Endothelial cell of umbilical vein (primary cell): Measurements from ENCODE around the gene ZMIZ1. TPM values are rescaled to one million over a fixed set of nuclear protein-coding genes. Genes with fewer than 3 reads are reported as not detected.

Source experiments
- BruUV-seq: library from RNA; stranded (reverse); fragments of 400-500 nt; replicated peaks from 2 replicates; lab custom pipeline; 2021; lab: Mats Ljungman, UMichigan
- CTCF ChIA-PET: fragments of 300-600, 350-600 bp; sonication (Branson Sonifier 250); formaldehyde crosslinking; loops from one replicate; lab custom pipeline; 2021; ENCODE audit warnings: antibody characterized with exemption, inconsistent platforms; lab: Charles Lee
- POLR2A ChIA-PET: fragments of 300-600, 350-600 bp; sonication (Branson Sonifier 250); formaldehyde crosslinking; loops from one replicate; lab custom pipeline; 2021; ENCODE audit warnings: antibody characterized with exemption, inconsistent platforms; lab: Charles Lee
- DNase-seq: peaks from one replicate; pipeline ENCODE4 v3.0.0-alpha.2; 2011; ENCODE audit warnings: low read depth, low spot score
- FAIRE-seq: peaks from 2 replicates; lab custom pipeline; 2011; peaks lifted over from hg19 to GRCh38; lab: Jason Lieb, UNC
- H2AFZ ChIP-seq: 2 replicates; pipeline ENCODE4 v1.6.0; 2012; ENCODE audit warnings: low read depth, low read length, control low read depth, inconsistent platforms
- H3K27ac ChIP-seq: 2 replicates; pipeline ENCODE4 v1.5.1; 2011; ENCODE audit warnings: low read depth, mild to moderate bottlenecking, control low read depth, low read length, moderate library complexity; ENCODE audit not compliant: insufficient read depth
- H3K27me3 ChIP-seq, 2 experiments: 2 replicates each; pipeline versions ENCODE4 v1.6.0 to v1.6.1; 2011; ENCODE audit warnings: low read length in 2 of 2, mixed read lengths in 1 of 2; ENCODE audit not compliant: control insufficient read depth in 2 of 2, insufficient read depth in 2 of 2
- H3K36me3 ChIP-seq, 2 experiments: 2 replicates in 1 of 2; 3 replicates in 1 of 2; pipeline ENCODE4 v1.5.1; 2011; ENCODE audit warnings: low read length in 2 of 2, mild to moderate bottlenecking in 1 of 2, moderate library complexity in 1 of 2; ENCODE audit not compliant: control insufficient read depth in 2 of 2, insufficient read depth in 2 of 2; ENCODE audit errors: extremely low read depth in 1 of 2
- H3K4me1 ChIP-seq: 3 replicates; pipeline ENCODE4 v1.5.1; 2011; ENCODE audit warnings: mild to moderate bottlenecking, low read length; ENCODE audit not compliant: control insufficient read depth, insufficient read depth; ENCODE audit errors: extremely low read depth
- H3K4me2 ChIP-seq: 2 replicates; pipeline ENCODE4 v1.6.1; 2011; ENCODE audit warnings: low read length, control low read depth, mixed read lengths; ENCODE audit not compliant: insufficient read depth
- H3K4me3 ChIP-seq, 3 experiments: fragments of 200-600 bp in 1 of 3; sonication (generic), shearing (Covaris generic) in 1 of 3; replicated peaks in 1 of 3; 2 replicates each; pipeline ENCODE4 v1.5.1; 2011 to 2016; ENCODE audit warnings: control low read depth in 3 of 3, low read length in 3 of 3, mild to moderate bottlenecking in 2 of 3, inconsistent platforms in 1 of 3, low read depth in 1 of 3, moderate library complexity in 1 of 3; ENCODE audit not compliant: insufficient read depth in 1 of 3
- H3K79me2 ChIP-seq: 2 replicates; pipeline ENCODE4 v1.6.0; 2012; ENCODE audit warnings: low read length, inconsistent platforms; ENCODE audit not compliant: control insufficient read depth, insufficient read depth
- H3K9ac ChIP-seq: replicated peaks from 2 replicates; pipeline ENCODE3; 2011; ENCODE audit warnings: low read length, control low read depth; ENCODE audit not compliant: insufficient read depth; ENCODE audit errors: extremely low read depth
- H3K9me1 ChIP-seq: replicated peaks from 3 replicates; pipeline ENCODE4 v1.6.0; 2011; ENCODE audit warnings: mild to moderate bottlenecking, low read length; ENCODE audit not compliant: control insufficient read depth, insufficient read depth; ENCODE audit errors: extremely low read depth
- H3K9me3 ChIP-seq: replicated peaks from 2 replicates; pipeline ENCODE4 v1.5.1; 2012; ENCODE audit warnings: low read length, inconsistent platforms; ENCODE audit not compliant: control insufficient read depth, insufficient read depth
- H4K20me1 ChIP-seq: replicated peaks from 2 replicates; pipeline ENCODE3; 2011; ENCODE audit warnings: mild to moderate bottlenecking, low read length; ENCODE audit not compliant: control insufficient read depth, insufficient read depth; ENCODE audit errors: extremely low read depth
- CTCF ChIP-seq, 2 donors: IDR thresholded peaks; 1 replicate in 1 of 2; 2 replicates in 1 of 2; pipeline ENCODE4 v1.5.1; 2011; ENCODE audit warnings: low read length in 2 of 2, mild to moderate bottlenecking in 2 of 2, moderate library complexity in 2 of 2, control low read depth in 1 of 2, inconsistent platforms in 1 of 2, low read depth in 1 of 2; ENCODE audit not compliant: insufficient read depth in 1 of 2; ENCODE audit errors: extremely low read depth in 1 of 2
- EZH2 ChIP-seq: IDR thresholded peaks from 2 replicates; pipeline ENCODE4 v1.6.1; 2012; ENCODE audit warnings: borderline replicate concordance, low read depth, mild to moderate bottlenecking, moderate library complexity, low read length, inconsistent platforms; ENCODE audit not compliant: severe bottlenecking
- FOS ChIP-seq: IDR thresholded peaks from 2 replicates; pipeline ENCODE4 v1.6.1; 2011; ENCODE audit warnings: mild to moderate bottlenecking, low read length, moderate library complexity, borderline replicate concordance; ENCODE audit not compliant: insufficient read depth
- GATA2 ChIP-seq: IDR thresholded peaks from 2 replicates; pipeline ENCODE4 v1.7.0; 2011; ENCODE audit warnings: low read depth, mild to moderate bottlenecking, moderate library complexity, mixed read lengths, low read length; ENCODE audit not compliant: insufficient read length, insufficient read depth
- JUN ChIP-seq: IDR thresholded peaks from 2 replicates; pipeline ENCODE4 v1.6.1; 2011; ENCODE audit warnings: borderline replicate concordance, low read depth; ENCODE audit not compliant: insufficient read length, insufficient read depth
- MAX ChIP-seq: IDR thresholded peaks from 2 replicates; pipeline ENCODE4 v1.6.1; 2011; ENCODE audit not compliant: insufficient read depth, insufficient read length
- MYC ChIP-seq: IDR thresholded peaks from one replicate; pipeline ENCODE4 v1.6.1; 2011; ENCODE audit warnings: mild to moderate bottlenecking, low read depth, low read length
- POLR2A ChIP-seq: IDR thresholded peaks from 2 replicates; pipeline ENCODE4 v1.6.1; 2012; ENCODE audit warnings: low read depth, mild to moderate bottlenecking, control low read depth, low read length
- POLR2AphosphoS5 ChIP-seq: IDR thresholded peaks from 2 replicates; pipeline ENCODE4 v1.6.1; 2012; ENCODE audit warnings: low read depth, mild to moderate bottlenecking, control low read depth, low read length, moderate library complexity; ENCODE audit not compliant: insufficient read depth
- dilution Hi-C: fragments of 300-500 bp; cut with MboI; formaldehyde crosslinking; loops from one replicate; pipeline ENCODE4 v1.15.0; 2019; ENCODE audit warnings: low sequenced_read_pairs; ENCODE audit not compliant: extremely low pct_ligation_motif_present
- intact Hi-C: fragments of 100-400 bp; cut with micrococcal nuclease; formaldehyde crosslinking; loops from one replicate; pipeline ENCODE4 v1.10.0; 2022
- polyA plus RNA-seq, 4 experiments: library from polyadenylated mRNA; depleted of rRNA in 3 of 4; stranded (reverse) in 3 of 4; unstranded in 1 of 4; fragments of >200 nt; gene quantifications; 2 replicates each; pipeline versions ENCODE4 v1.2.1 to v1.2.3, GENCODE V29; 2011 to 2012; ENCODE audit warnings: missing spikeins in 1 of 4
- total RNA-seq: library from RNA; stranded (reverse); gene quantifications from 2 replicates; pipeline ENCODE4 v1.2.3, GENCODE V29; 2021

ZMIZ1 gene
- total and polyA plus RNA-seq, 2 donors (not counting 3 experiments of a cell fraction or from before 2014, with no cell fraction given): 12.5 to 46.7 TPM

DNA sequence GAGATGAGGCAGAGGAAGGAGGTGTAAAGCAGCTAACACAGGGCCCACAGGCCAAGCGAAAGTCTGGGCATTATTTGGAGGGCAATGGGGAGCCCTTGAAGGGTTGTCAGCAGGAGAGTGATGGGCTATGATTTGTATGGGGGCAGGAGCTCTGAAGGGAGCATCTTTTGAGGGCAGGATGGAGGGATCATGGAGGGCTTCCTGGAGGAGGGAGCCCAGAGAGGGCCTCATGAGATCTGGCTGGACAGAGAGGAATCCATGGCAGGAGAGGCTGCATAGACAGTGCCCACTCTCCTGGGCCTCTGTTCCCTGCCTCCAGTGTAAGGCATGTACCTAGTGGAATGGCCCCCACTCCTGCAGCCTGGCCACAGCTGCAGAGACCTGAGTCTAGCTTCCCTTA, 141.9 kb downstream of the ZMIZ1 start:
- DNase-seq (no peak), FAIRE-seq (no peak)
- intact Hi-C loops (no loop called here), dilution Hi-C loops (no loop called here)
- Histone ChIP-seq H3K9me3 (no peaks in the 10 kb centered on the region), H3K9ac (no peak overlapping the region), H3K27me3 (no peaks in the 10 kb centered on the region), H3K9me1 (no peaks in the 10 kb centered on the region), H3K79me2 (no peaks in the 10 kb centered on the region), H3K4me3 (no peak overlapping the region), H3K4me1 (no peaks in the 10 kb centered on the region), H3K36me3 (peaks cover 0 to 48% of the 10 kb centered on the region in 2 experiments), H3K4me2 (no peak overlapping the region), H2AFZ (no peak overlapping the region), H4K20me1 (no peaks in the 10 kb centered on the region), H3K27ac (no peak overlapping the region)
- POLR2A ChIA-PET: no interaction called here
- no TSS peak for BruUV-seq
- CTCF ChIA-PET: no interaction called here
- TF ChIP-seq MYC: no peak
- no peak for TF ChIP-seq EZH2
- TF ChIP-seq POLR2AphosphoS5: no peak
- no peak for TF ChIP-seq POLR2A
- TF ChIP-seq CTCF (IDR thresholded peaks at IDR 0.05; ENCODE audit: extremely low read depth in 1 of 2, insufficient read depth in 1 of 2, low read depth in 1 of 2, low read length in 2 of 2): no peak
- no peak for TF ChIP-seq JUN
- TF ChIP-seq GATA2: no peak
- no peak for TF ChIP-seq FOS
- TF ChIP-seq MAX: no peak
